GM12865 (cell line): ENCODE data around the gene CCL19.
"Not testable (repeated sequence)": the region's sequence is repeated elsewhere in the genome, so short reads cannot be mapped to it uniquely, and the experiment has no call there.

Experiments
- DNase-seq: peaks from one replicate; pipeline ENCODE4 v3.0.0; 2010; ENCODE audit warnings: low read depth
- H3K4me3 ChIP-seq: 2 replicates; pipeline ENCODE4 v1.5.1; 2011; ENCODE audit warnings: mild to moderate bottlenecking, low read depth, low read length, control low read depth
- CTCF ChIP-seq: IDR thresholded peaks from 2 replicates; pipeline ENCODE4 v1.5.1; 2011; ENCODE audit warnings: low read length, control low read depth, low read depth, inconsistent platforms; ENCODE audit not compliant: insufficient read depth; ENCODE audit errors: missing control alignments

CCL19 gene

DNA sequence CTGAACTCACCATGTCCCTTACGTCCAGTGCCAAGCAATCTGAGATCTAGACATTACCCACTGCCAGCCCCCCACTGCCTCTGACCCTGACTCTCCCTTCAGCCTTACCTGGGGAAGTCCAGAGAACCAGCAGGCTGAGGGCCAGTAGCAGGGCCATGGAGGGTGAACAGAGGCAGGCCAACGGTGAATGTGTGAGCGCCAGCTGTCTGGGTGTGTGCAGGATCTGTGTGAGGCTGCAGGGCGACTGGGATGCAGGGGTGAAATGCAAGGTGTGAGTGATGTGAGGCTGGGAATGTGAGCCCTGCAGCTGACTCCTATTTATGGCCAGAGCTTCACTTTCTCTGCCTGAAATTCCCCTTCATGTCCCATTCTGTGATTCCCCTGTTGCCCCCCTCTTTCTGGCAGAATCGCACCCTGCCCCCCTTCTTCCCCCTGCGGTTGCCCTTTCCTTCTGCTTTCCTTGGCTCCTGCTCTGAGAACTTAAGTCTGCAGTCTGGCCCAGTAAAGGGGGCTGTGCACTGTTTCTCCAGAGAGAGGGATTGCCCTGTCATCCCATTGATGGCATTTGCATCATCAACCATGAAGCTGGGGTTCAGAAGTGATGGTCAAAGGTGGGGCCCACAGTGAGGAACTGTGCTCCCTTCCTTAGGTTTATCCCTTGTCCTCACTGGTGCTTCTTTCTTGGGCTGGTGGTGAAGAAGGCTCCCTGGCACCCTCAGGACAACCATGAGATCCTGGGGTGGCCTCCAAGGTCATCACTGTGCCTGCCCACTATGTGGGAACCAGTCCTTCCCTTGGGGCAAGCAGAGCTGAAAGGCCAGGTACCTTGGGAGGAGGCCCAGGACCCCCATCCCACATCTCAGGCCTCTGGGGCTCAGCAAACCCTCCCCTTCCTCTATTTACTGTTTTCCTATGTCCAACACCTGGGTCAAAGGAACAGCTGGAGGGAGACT, at the start of gene CCL19:
Gene CCL19 (minus strand): TSS at position 294 of the 953 bp plus-strand sequence. CDS start 137 bp downstream, at position 157.
- DNase-seq: no peak
- no peak for TF ChIP-seq CTCF
- H3K4me3 ChIP-seq: no peak within 1 kb of the TSS

DNA sequence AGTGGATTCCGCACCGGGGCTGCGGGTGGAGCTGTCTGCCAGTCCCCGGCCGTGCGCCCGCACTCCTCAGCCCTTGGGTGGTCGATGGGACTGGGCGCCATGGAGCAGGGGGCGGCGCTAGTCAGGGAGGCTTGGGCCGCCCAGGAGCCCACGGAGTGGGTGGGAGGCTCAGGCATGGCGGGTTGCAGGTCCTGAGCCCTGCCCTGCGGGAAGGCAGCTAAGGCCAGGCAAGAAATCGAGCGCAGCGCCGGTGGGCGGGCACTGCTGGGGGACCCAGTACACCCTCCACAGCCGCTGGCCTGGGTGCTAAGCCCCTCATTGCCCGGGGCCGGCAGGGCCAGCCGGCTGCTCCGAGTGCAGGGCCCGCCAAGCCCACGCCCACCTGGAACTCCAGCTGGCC, 49.1 kb upstream of the CCL19 start:
- not testable (repeated sequence) for H3K4me3 ChIP-seq, DNase-seq

DNA sequence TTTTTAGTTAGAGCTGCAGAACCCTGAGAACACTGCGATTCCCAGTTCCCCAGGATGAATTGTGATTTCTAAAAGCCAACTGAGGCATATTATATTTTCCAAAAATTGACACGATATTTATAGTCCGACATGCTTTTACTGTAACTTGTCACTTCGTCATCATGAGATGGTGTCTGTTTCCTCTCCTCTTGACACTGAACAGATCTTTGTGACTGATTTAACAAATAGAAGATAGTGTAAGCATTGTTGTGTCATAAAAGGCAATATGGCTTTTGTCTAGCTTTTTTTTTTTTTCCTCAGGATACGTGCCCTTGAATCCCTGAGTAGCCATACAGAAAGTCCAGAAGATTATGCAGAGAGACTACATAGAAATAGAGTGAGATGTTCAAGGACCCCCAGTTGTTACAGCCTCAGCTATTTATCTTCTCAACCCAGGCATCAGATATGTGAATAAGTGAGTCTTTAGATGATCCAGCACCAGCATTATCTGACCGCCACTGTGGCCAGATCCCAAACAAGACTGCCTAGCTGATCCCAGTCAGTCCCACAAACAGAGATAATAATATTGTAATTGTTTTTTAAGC, 46.7 kb upstream of the CCL19 start:
- no peak overlapping the region for H3K4me3 ChIP-seq
- no peak for TF ChIP-seq CTCF
- no peak for DNase-seq

DNA sequence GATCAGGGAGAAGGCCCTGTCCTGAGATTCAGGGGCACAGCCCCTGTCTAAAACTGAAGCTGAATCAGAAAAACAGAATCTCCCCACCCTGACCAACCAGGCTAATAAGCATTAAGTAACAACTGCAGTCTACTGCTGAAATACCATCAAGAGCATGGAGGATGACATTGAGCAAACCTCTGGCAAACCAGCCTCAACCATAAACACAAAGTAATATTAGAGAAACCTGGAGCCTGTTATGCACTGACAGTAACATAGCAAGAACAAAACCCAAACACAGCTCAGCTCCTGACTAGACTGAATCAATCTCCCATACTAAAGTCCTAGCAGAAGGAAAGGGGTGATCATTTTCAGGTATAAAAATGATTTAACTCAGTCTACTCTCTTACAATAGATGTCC, 43.6 kb upstream of the CCL19 start:
- DNase-seq: no peak
- H3K4me3 ChIP-seq: no peak overlapping the region
- no peak for TF ChIP-seq CTCF

DNA sequence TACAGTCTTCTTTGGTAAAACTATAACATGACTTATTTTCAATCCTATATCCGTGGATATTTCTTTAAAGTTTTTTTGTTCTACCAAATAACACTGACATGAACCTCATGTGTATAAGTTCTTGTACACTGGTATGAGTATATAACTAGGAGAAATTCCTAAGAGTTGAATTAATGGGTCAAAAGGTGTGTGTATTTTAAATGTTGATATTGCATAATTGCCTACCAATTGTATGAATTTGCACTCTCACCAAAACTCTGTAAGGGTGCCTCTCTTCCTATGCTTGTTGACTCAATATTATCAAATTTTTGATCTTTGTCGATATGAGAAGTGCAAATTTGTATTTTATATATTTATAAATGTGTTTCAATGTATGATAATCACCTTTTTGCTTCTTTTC, 41.8 kb upstream of the CCL19 start:
- no peak for TF ChIP-seq CTCF
- DNase-seq: no peak
- no peak overlapping the region for H3K4me3 ChIP-seq

DNA sequence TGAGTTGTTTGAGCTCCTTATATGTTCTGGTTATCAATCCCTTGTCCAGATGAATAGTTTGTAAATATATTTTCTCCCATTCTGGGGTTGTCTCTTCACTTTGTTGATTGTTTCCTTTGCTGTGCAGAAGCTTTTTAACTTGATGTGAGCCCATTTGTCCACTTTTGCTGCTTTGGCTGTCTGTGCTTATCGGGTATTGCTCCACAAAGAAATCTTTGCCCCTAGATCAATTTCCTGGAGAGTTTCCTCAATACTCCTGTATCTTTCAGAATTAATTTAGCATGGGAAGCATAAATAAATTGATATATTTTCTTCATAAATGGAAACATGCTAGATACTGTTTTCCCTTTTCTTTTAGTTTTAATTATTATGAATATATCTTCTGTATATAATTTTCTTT, 41.4 kb upstream of the CCL19 start:
- H3K4me3 ChIP-seq: no peak overlapping the region
- TF ChIP-seq CTCF: no peak
- DNase-seq: no peak

DNA sequence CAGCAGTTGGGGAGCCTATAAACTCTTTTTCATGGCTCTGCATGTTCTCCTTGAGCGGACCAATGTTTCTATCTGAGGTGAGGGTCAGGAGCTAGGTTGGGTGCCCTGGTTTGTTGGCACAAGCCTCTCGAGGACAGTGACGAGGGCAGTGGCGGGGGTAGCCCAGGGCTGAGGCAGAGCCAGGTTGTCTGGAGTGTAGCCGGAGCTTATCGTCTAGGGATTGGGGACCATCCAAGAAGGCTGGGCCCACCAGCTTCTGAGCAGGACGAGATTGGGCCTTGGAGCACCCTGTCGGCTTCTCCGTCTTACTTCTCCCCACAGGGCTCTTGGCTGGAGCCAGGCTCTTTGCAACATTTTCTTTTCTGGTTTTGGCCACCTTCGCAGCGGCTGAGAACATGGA, 32.1 kb upstream of the CCL19 start:
- no peak overlapping the region for H3K4me3 ChIP-seq
- no peak for TF ChIP-seq CTCF
- no peak for DNase-seq

DNA sequence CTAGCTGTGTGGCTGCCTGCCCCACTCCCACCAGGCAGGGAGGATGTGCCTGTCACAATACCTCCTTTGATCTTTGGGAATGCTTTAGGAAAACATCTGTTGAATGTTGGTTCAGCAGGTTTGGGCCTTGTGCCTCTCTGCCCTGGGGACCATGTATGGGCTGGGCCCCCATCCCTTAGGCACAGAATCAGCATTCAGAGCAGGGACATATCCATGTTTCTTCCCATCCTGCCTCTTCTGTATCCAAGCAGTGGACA, 28.6 kb upstream of the CCL19 start:
- DNase-seq, H3K4me3 ChIP-seq: not testable (repeated sequence)
